Measurements from ENCODE around the gene ANKRD45. TPM values are rescaled to one million over a fixed set of nuclear protein-coding genes. Genes with fewer than 3 reads are reported as not detected.

ANKRD45 gene
- total RNA-seq, 4 donors from 2014 or later: not detected

GRCh38 chr1:173590557-173590956 is 79.1 kb downstream of the ANKRD45 start:
- Histone ChIP-seq H3K27me3 (peaks cover 0 to 5% (median 0%) of the 10 kb centered on the region in 4 donors), H3K4me3 (no peak overlapping the region), H3K36me3 (no peaks in the 10 kb centered on the region), H3K4me1 (no peaks in the 10 kb centered on the region), H3K27ac (no peak overlapping the region), H3K9me3 (no peaks in the 10 kb centered on the region)
- intact Hi-C loops (cut with DNase I): no loop called here
- TF ChIP-seq CTCF (IDR thresholded peaks at IDR 0.05) (no peak), POLR2A (IDR thresholded peaks at IDR 0.05) (no peak)
- no peak for DNase-seq
- WGBS, 2 donors: 36 to 55% methylated on average over 1 of the region's 1 CpG

GRCh38 chr1:173581383-173582079 is 88.1 kb downstream of the ANKRD45 start:
- Histone ChIP-seq H3K36me3 (no peaks in the 10 kb centered on the region), H3K27ac (no peak overlapping the region), H3K4me3 (no peak overlapping the region), H3K27me3 (peaks cover 0 to 4% (median 0%) of the 10 kb centered on the region in 4 donors), H3K4me1 (no peaks in the 10 kb centered on the region), H3K9me3 (no peaks in the 10 kb centered on the region)
- no peak for DNase-seq
- TF ChIP-seq CTCF (IDR thresholded peaks at IDR 0.05): no peak
- no peak for TF ChIP-seq POLR2A (IDR thresholded peaks at IDR 0.05)
- intact Hi-C loops (cut with DNase I): no loop called here
- WGBS, 2 donors: 30 to 43% methylated on average over 1 of the region's 1 CpG

- Histone ChIP-seq H3K27ac (no peak overlapping the region), H3K27me3 (peaks cover 0 to 4% (median 0%) of the 10 kb centered on the region in 4 donors), H3K4me1 (no peaks in the 10 kb centered on the region), H3K36me3 (no peaks in the 10 kb centered on the region), H3K4me3 (no peak overlapping the region), H3K9me3 (no peaks in the 10 kb centered on the region)
- TF ChIP-seq POLR2A (IDR thresholded peaks at IDR 0.05) (no peak), CTCF (IDR thresholded peaks at IDR 0.05) (no peak)
- WGBS, 2 donors: 74 to 79% methylated on average over 3 of the region's 3 CpGs
- intact Hi-C loops (cut with DNase I): no loop called here
- no peak for DNase-seq
Observed at GRCh38 chr1:173580658-173581057, 89.0 kb downstream of the ANKRD45 start.

DNA sequence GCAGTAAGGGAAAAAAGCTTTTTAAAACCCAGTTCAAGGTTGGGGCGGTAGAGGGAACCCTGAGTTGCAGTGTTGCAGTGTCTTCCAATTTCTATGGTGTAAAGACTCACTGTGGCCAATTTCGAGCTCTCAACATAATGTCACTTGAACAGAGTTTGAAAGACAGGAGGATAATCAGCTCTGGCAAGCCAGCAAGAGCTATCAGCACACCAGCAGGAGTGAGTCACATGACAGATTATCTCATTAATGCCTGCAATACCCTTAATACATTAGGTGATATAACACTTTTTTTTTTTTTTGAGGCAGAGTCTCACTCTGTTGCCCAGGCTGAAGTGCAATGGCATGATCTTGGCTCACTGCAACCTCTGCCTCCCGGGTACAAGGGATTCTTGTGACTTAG is 89.6 kb downstream of the ANKRD45 start:
- H3K9me3 ChIP-seq: no peaks in the 10 kb centered on the region
- no peaks in the 10 kb centered on the region for H3K4me1 ChIP-seq
- no peaks in the 10 kb centered on the region for H3K36me3 ChIP-seq
- DNase-seq: no peak
- 54 to 74% methylated on average over 3 of the region's 3 CpGs for WGBS, 2 donors
- no peak overlapping the region for H3K4me3 ChIP-seq
- intact Hi-C loops (cut with DNase I): no loop called here
- peaks cover 0 to 4% (median 0%) of the 10 kb centered on the region in 4 donors for H3K27me3 ChIP-seq
- no peak overlapping the region for H3K27ac ChIP-seq
- TF ChIP-seq CTCF (IDR thresholded peaks at IDR 0.05) (no peak), POLR2A (IDR thresholded peaks at IDR 0.05) (no peak)

GRCh38 chr1:173573596-173573995 is 96.1 kb downstream of the ANKRD45 start:
- no peak for TF ChIP-seq POLR2A (IDR thresholded peaks at IDR 0.05)
- TF ChIP-seq CTCF (IDR thresholded peaks at IDR 0.05): no peak
- DNase-seq: no peak
- intact Hi-C loops (cut with DNase I): no loop called here
- Histone ChIP-seq H3K9me3 (no peaks in the 10 kb centered on the region), H3K27ac (no peak overlapping the region), H3K36me3 (no peaks in the 10 kb centered on the region), H3K4me3 (no peak overlapping the region), H3K4me1 (no peaks in the 10 kb centered on the region), H3K27me3 (no peaks in the 10 kb centered on the region)
- WGBS, 2 donors: 78 to 87% methylated on average over 4 of the region's 4 CpGs

Data from esophagus squamous epithelium (tissue), 5 donors.